Motor neuron (in vitro differentiated cells): ENCODE results near the gene OR1M1. TPM values are rescaled to one million over a fixed set of nuclear protein-coding genes. Genes with fewer than 3 reads are reported as not detected.

Source experiments
- total RNA-seq, 8 experiments: library from RNA; unstranded; fragments of 300-600 nt; gene quantifications; 2 replicates each; pipeline versions ENCODE4 v1.2.3 to v1.2.4, GENCODE V29; 2022

Gene OR1M1
- total RNA-seq, 8 experiments from 2014 or later, result 0.15 to 0.76 (median 0.21) TPM; not detected in 4

Other genes starting within 250 kb of the OR1M1 start
- gene MUC16, start 76.7 kb upstream of the OR1M1 start, total RNA-seq, result under 1 TPM in 7 of 8 experiments, not detected in 1; under 0.01 to 0.33 (median 0.10) TPM
- under 1 TPM in 5 of 8 experiments, not detected in 3; 0.09 to 0.24 (median 0.13) TPM for gene OR7G2, start 20.4 kb downstream of the OR1M1 start, total RNA-seq
- under 1 TPM in 1 of 8 experiments, not detected in 7; 0.21 TPM for gene OR7G1, start 28.7 kb downstream of the OR1M1 start, total RNA-seq
- gene OR7G3, start 39.9 kb downstream of the OR1M1 start, total RNA-seq, result not detected
- 10 to 100 TPM; 20.5 to 36.9 (median 27.8) TPM for gene ZNF317, start 53.3 kb downstream of the OR1M1 start, total RNA-seq
- 1 to 10 TPM in 1 of 8 experiments, under 1 TPM in 5, not detected in 2; 0.04 to 1.9 (median 0.27) TPM for gene OR7D2, start 91.9 kb downstream of the OR1M1 start, total RNA-seq
- under 1 TPM in 4 of 8 experiments, not detected in 4; 0.05 to 0.29 (median 0.23) TPM for gene OR7D4, start 132.5 kb downstream of the OR1M1 start, total RNA-seq
- under 1 TPM in 3 of 8 experiments, not detected in 5; 0.29 to 0.43 (median 0.35) TPM for gene OR7E24, start 163.9 kb downstream of the OR1M1 start, total RNA-seq
- gene ZNF699, start 222.8 kb downstream of the OR1M1 start, total RNA-seq, result 10 to 100 TPM in 1 of 8 experiments, 1 to 10 TPM in 6, under 1 TPM in 1; 0.41 to 11.8 (median 4.1) TPM
- gene ZNF559, start 237.1 kb downstream of the OR1M1 start, total RNA-seq, result 10 to 100 TPM in 5 of 8 experiments, 1 to 10 TPM in 3; 3.8 to 24.3 (median 15.5) TPM